ENCODE data around the gene SPINK1. TPM values are rescaled to one million over a fixed set of nuclear protein-coding genes. Genes with fewer than 3 reads are reported as not detected.
"Not testable (repeated sequence)": the region's sequence is repeated elsewhere in the genome, so short reads cannot be mapped to it uniquely, and the experiment has no call there.

Gene SPINK1
- polyA plus RNA-seq, 1 donor from 2014 or later: not detected

GRCh38 chr5:147804334-147804733, 27.1 kb downstream of the SPINK1 start:
- H3K36me3 ChIP-seq (ENCODE audit: insufficient read depth, low read length): no peaks in the 10 kb centered on the region
- H3K9ac ChIP-seq (ENCODE audit: low read length): no peak overlapping the region
- H3K4me3 ChIP-seq (ENCODE audit: low read length): no peak overlapping the region
- no peaks in the 10 kb centered on the region for H3F3A ChIP-seq (ENCODE audit: insufficient read depth, low read length, poor library complexity, severe bottlenecking)
- no peaks in the 10 kb centered on the region for H3K79me2 ChIP-seq (replicated peaks; ENCODE audit: insufficient read depth, low read length)
- no peaks in the 10 kb centered on the region for H3K27me3 ChIP-seq (ENCODE audit: insufficient read depth, low read depth, low read length)
- H3K4me2 ChIP-seq (ENCODE audit: low read length): no peak overlapping the region
- H3K9me3 ChIP-seq (ENCODE audit: low read length): no peaks in the 10 kb centered on the region
- no peak overlapping the region for H3K27ac ChIP-seq (ENCODE audit: low read length)
- no peak for TF ChIP-seq POLR2AphosphoS5 (IDR thresholded peaks at IDR 0.05)
- TF ChIP-seq EP300 (conservative IDR thresholded peaks at IDR 0.05; ENCODE audit: poor library complexity, severe bottlenecking): no peak
- TF ChIP-seq TAF1 (IDR thresholded peaks at IDR 0.05; ENCODE audit: low read depth): no peak
- TF ChIP-seq SMC3 (conservative IDR thresholded peaks at IDR 0.05; ENCODE audit: poor library complexity): no peak
- no peak for TF ChIP-seq MXI1 (conservative IDR thresholded peaks at IDR 0.05; ENCODE audit: poor library complexity, severe bottlenecking)
- no peak for TF ChIP-seq EZH2 (IDR thresholded peaks at IDR 0.05; ENCODE audit: borderline replicate concordance, insufficient read depth, low read length, poor library complexity, severe bottlenecking)
- TF ChIP-seq CTCF (IDR thresholded peaks at IDR 0.05; ENCODE audit: poor library complexity, severe bottlenecking): no peak
- TF ChIP-seq REST (IDR thresholded peaks at IDR 0.05; ENCODE audit: borderline replicate concordance): no peak
- no peak for TF ChIP-seq RAD21 (conservative IDR thresholded peaks at IDR 0.05)
- H2AFZ ChIP-seq (ENCODE audit: low read depth, low read length): no peak overlapping the region
- no peaks in the 10 kb centered on the region for H4K20me1 ChIP-seq (ENCODE audit: insufficient read depth)
- H3K9me2 ChIP-seq (ENCODE audit: insufficient read depth, low read length): no peaks in the 10 kb centered on the region

GRCh38 chr5:147803926-147804325, 27.5 kb downstream of the SPINK1 start:
- H3K4me2 ChIP-seq (ENCODE audit: low read length): no peak overlapping the region
- TF ChIP-seq EZH2 (IDR thresholded peaks at IDR 0.05; ENCODE audit: borderline replicate concordance, insufficient read depth, low read length, poor library complexity, severe bottlenecking) (no peak), EP300 (conservative IDR thresholded peaks at IDR 0.05; ENCODE audit: poor library complexity, severe bottlenecking) (no peak), POLR2AphosphoS5 (IDR thresholded peaks at IDR 0.05) (no peak), SMC3 (conservative IDR thresholded peaks at IDR 0.05; ENCODE audit: poor library complexity) (no peak), TAF1 (IDR thresholded peaks at IDR 0.05; ENCODE audit: low read depth) (no peak), MXI1 (conservative IDR thresholded peaks at IDR 0.05; ENCODE audit: poor library complexity, severe bottlenecking) (no peak), RAD21 (conservative IDR thresholded peaks at IDR 0.05) (no peak), REST (IDR thresholded peaks at IDR 0.05; ENCODE audit: borderline replicate concordance) (no peak), CTCF (IDR thresholded peaks at IDR 0.05; ENCODE audit: poor library complexity, severe bottlenecking) (no peak)
- no peaks in the 10 kb centered on the region for H3K27me3 ChIP-seq (ENCODE audit: insufficient read depth, low read depth, low read length)
- H3K36me3 ChIP-seq (ENCODE audit: insufficient read depth, low read length): no peaks in the 10 kb centered on the region
- H2AFZ ChIP-seq (ENCODE audit: low read depth, low read length): no peak overlapping the region
- no peak overlapping the region for H3K27ac ChIP-seq (ENCODE audit: low read length)
- no peaks in the 10 kb centered on the region for H3K9me3 ChIP-seq (ENCODE audit: low read length)
- no peaks in the 10 kb centered on the region for H3K9me2 ChIP-seq (ENCODE audit: insufficient read depth, low read length)
- H3K79me2 ChIP-seq (replicated peaks; ENCODE audit: insufficient read depth, low read length): no peaks in the 10 kb centered on the region
- H3K9ac ChIP-seq (ENCODE audit: low read length): no peak overlapping the region
- H4K20me1 ChIP-seq (ENCODE audit: insufficient read depth): no peaks in the 10 kb centered on the region
- no peaks in the 10 kb centered on the region for H3F3A ChIP-seq (ENCODE audit: insufficient read depth, low read length, poor library complexity, severe bottlenecking)
- no peak overlapping the region for H3K4me3 ChIP-seq (ENCODE audit: low read length)

GRCh38 chr5:147803161-147803560, 28.3 kb downstream of the SPINK1 start:
- H2AFZ ChIP-seq (ENCODE audit: low read depth, low read length); H3K4me2 ChIP-seq (ENCODE audit: low read length); H3K27ac ChIP-seq (ENCODE audit: low read length); H3K9ac ChIP-seq (ENCODE audit: low read length); H3K27me3 ChIP-seq (ENCODE audit: insufficient read depth, low read depth, low read length); H3K9me3 ChIP-seq (ENCODE audit: low read length); H4K20me1 ChIP-seq (ENCODE audit: insufficient read depth); H3K4me3 ChIP-seq (ENCODE audit: low read length); H3K36me3 ChIP-seq (ENCODE audit: insufficient read depth, low read length); H3K9me2 ChIP-seq (ENCODE audit: insufficient read depth, low read length); H3K79me2 ChIP-seq (replicated peaks; ENCODE audit: insufficient read depth, low read length); H3F3A ChIP-seq (ENCODE audit: insufficient read depth, low read length, poor library complexity, severe bottlenecking): not testable (repeated sequence)
